ENCODE data around the gene NES. TPM values are rescaled to one million over a fixed set of nuclear protein-coding genes. Genes with fewer than 3 reads are reported as not detected.
A peak's percentile ranks its signal among the peaks of the same experiment; 100 is the strongest.

NES gene
- total RNA-seq, 2 experiments from 2014 or later = 0.02 TPM; not detected in 1

- Mint-ChIP-seq H3K4me1 (peaks cover 28% of the 10 kb centered on the region), H3K36me3 (ENCODE audit: low read depth) (no peaks in the 10 kb centered on the region), H3K27ac (no peak overlapping the region), H3K9me3 (ENCODE audit: low read depth) (no peaks in the 10 kb centered on the region), H3K27me3 (peaks cover 31% of the 10 kb centered on the region), H3K4me3 (no peak overlapping the region)
- no peak for DNase-seq
- intact Hi-C loops (cut with DNase I, micrococcal nuclease) = no loop called here
- no peak for ATAC-seq
- POLR2A ChIA-PET = interaction anchor here (1.8 kb wide), 1 partner anchor 44 kb away, joined by 3 read pairs; no protein-coding TSS in a partner anchor
- CTCF ChIA-PET = interaction anchor here (0.6 to 11.5 kb wide), 11 partner anchors 8 to 1249 kb away, joined by 3 to 220 read pairs (median 4); partner anchors contain the start of genes ISG20L2 and METTL25B
These were observed 5.1 kb upstream of the NES start for GRCh38 chr1:156682166-156682890.

GRCh38 chr1:156681196-156681960 lies 4.2 kb upstream of the NES start:
- Mint-ChIP-seq H3K27me3 (peaks cover 33% of the 10 kb centered on the region), H3K9me3 (ENCODE audit: low read depth) (no peaks in the 10 kb centered on the region), H3K27ac (no peak overlapping the region), H3K4me3 (no peak overlapping the region), H3K36me3 (ENCODE audit: low read depth) (no peaks in the 10 kb centered on the region), H3K4me1 (peaks cover 30% of the 10 kb centered on the region)
- DNase-seq = no peak
- ATAC-seq = no peak
- POLR2A ChIA-PET = interaction anchor here (1.8 kb wide), 1 partner anchor 45 kb away, joined by 3 read pairs; no protein-coding TSS in a partner anchor
- intact Hi-C loops (cut with DNase I, micrococcal nuclease) = no loop called here
- CTCF ChIA-PET = interaction anchor here (0.6 to 11.5 kb wide), 12 partner anchors 9 to 1249 kb away, joined by 3 to 220 read pairs (median 5); partner anchors contain the start of genes CRABP2, ISG20L2 and METTL25B

- peaks cover 37% of the 10 kb centered on the region for H3K27me3 Mint-ChIP-seq
- H3K4me3 Mint-ChIP-seq = no peak overlapping the region
- H3K4me1 Mint-ChIP-seq = peaks cover 30% of the 10 kb centered on the region
- intact Hi-C loops (cut with DNase I, micrococcal nuclease) = no loop called here
- no peak for DNase-seq
- H3K27ac Mint-ChIP-seq = no peak overlapping the region
- no peak for ATAC-seq
- POLR2A ChIA-PET = no interaction called here
- H3K36me3 Mint-ChIP-seq (ENCODE audit: low read depth) = no peaks in the 10 kb centered on the region
- no peaks in the 10 kb centered on the region for H3K9me3 Mint-ChIP-seq (ENCODE audit: low read depth)
- CTCF ChIA-PET = interaction anchor here (0.5 to 5.6 kb wide), 8 partner anchors 10 to 308 kb away, joined by 3 to 57 read pairs (median 6); partner anchors contain the start of gene CRABP2
These were observed 2.8 kb upstream of the NES start for GRCh38 chr1:156680056-156680455.

- no peaks in the 10 kb centered on the region for H3K9me3 Mint-ChIP-seq (ENCODE audit: low read depth)
- H3K27ac Mint-ChIP-seq = no peak overlapping the region
- no peaks in the 10 kb centered on the region for H3K36me3 Mint-ChIP-seq (ENCODE audit: low read depth)
- intact Hi-C loops (cut with DNase I, micrococcal nuclease) = loop anchor here (1.0 kb wide), 3 partner anchors 18 to 53 kb away; no protein-coding TSS in a partner anchor
- no peak overlapping the region for H3K4me3 Mint-ChIP-seq
- DNase-seq (peak; percentile 53), ATAC-seq (peak; percentile 44)
- peaks cover 43% of the 10 kb centered on the region for H3K27me3 Mint-ChIP-seq
- peaks cover 11% of the 10 kb centered on the region for H3K4me1 Mint-ChIP-seq
- ChIA-PET CTCF (interaction anchor here (0.7 to 5.6 kb wide), 11 partner anchors 12 to 212 kb away, joined by 3 to 57 read pairs (median 6); partner anchors contain the start of genes CRABP2 and NTRK1), POLR2A (no interaction called here)
These were observed 699 bp upstream of the NES start for GRCh38 chr1:156677616-156678596.

- POLR2A ChIA-PET = no interaction called here
- H3K36me3 Mint-ChIP-seq (ENCODE audit: low read depth) = no peaks in the 10 kb centered on the region
- intact Hi-C loops (cut with DNase I, micrococcal nuclease) = no loop called here
These were observed 940 bp downstream of the NES start for GRCh38 chr1:156676114-156676819.

GRCh38 chr1:156675210-156676113 lies 1.7 kb downstream of the NES start:
- no peak for ATAC-seq

More at GRCh38 chr1:156676114-156676819, 940 bp downstream of the NES start:
- Mint-ChIP-seq H3K4me3 (no peak overlapping the region), H3K9me3 (ENCODE audit: low read depth) (no peaks in the 10 kb centered on the region), H3K27me3 (peaks cover 42% of the 10 kb centered on the region), H3K27ac (no peak overlapping the region), H3K4me1 (peaks cover 11% of the 10 kb centered on the region)
- ATAC-seq (no peak), DNase-seq (no peak)
- CTCF ChIA-PET = interaction anchor here (0.8 to 5.6 kb wide), 8 partner anchors 14 to 52 kb away, joined by 3 to 57 read pairs (median 8); partner anchors contain the start of gene CRABP2

GRCh38 chr1:156673387-156674121 lies 3.7 kb downstream of the NES start:
- Mint-ChIP-seq H3K4me3 (no peak overlapping the region), H3K9me3 (ENCODE audit: low read depth) (no peaks in the 10 kb centered on the region), H3K36me3 (ENCODE audit: low read depth) (no peaks in the 10 kb centered on the region), H3K27ac (no peak overlapping the region), H3K4me1 (peaks cover 11% of the 10 kb centered on the region), H3K27me3 (peaks cover 33% of the 10 kb centered on the region)
- ChIA-PET CTCF (interaction anchor here (0.7 to 1.4 kb wide), 3 partner anchors 11 to 16 kb away, joined by 3 to 4 read pairs (median 3); no protein-coding TSS in a partner anchor), POLR2A (no interaction called here)
- intact Hi-C loops (cut with DNase I, micrococcal nuclease) = no loop called here
- no peak for DNase-seq
- no peak for ATAC-seq

More at GRCh38 chr1:156675210-156676113, 1.7 kb downstream of the NES start:
- Mint-ChIP-seq H3K27me3 (peaks cover 40% of the 10 kb centered on the region), H3K4me1 (peaks cover 11% of the 10 kb centered on the region), H3K36me3 (ENCODE audit: low read depth) (no peaks in the 10 kb centered on the region), H3K4me3 (no peak overlapping the region), H3K27ac (no peak overlapping the region), H3K9me3 (ENCODE audit: low read depth) (no peaks in the 10 kb centered on the region)
- intact Hi-C loops (cut with DNase I, micrococcal nuclease) = no loop called here
- POLR2A ChIA-PET = interaction anchor here (0.5 kb wide), 1 partner anchor 217 kb away, joined by 3 read pairs; no protein-coding TSS in a partner anchor
- no peak for DNase-seq
- CTCF ChIA-PET = interaction anchor here (0.5 to 5.6 kb wide), 8 partner anchors 10 to 327 kb away, joined by 3 to 57 read pairs (median 8); partner anchors contain the start of gene CRABP2

- ATAC-seq (no peak), DNase-seq (no peak)
- Mint-ChIP-seq H3K36me3 (ENCODE audit: low read depth) (no peaks in the 10 kb centered on the region), H3K27me3 (peaks cover 19% of the 10 kb centered on the region), H3K4me1 (no peaks in the 10 kb centered on the region), H3K4me3 (no peak overlapping the region), H3K9me3 (ENCODE audit: low read depth) (no peaks in the 10 kb centered on the region), H3K27ac (no peak overlapping the region)
- ChIA-PET POLR2A (no interaction called here), CTCF (interaction anchor here (0.6 to 1.8 kb wide), 4 partner anchors 11 to 565 kb away, joined by 3 to 7 read pairs (median 4); no protein-coding TSS in a partner anchor)
- intact Hi-C loops (cut with DNase I, micrococcal nuclease) = no loop called here
These were observed 5.4 kb downstream of the NES start for GRCh38 chr1:156671804-156672203.

GRCh38 chr1:156670791-156671190 lies 6.4 kb downstream of the NES start:
- POLR2A ChIA-PET = no interaction called here
- Mint-ChIP-seq H3K4me3 (no peak overlapping the region), H3K9me3 (ENCODE audit: low read depth) (no peaks in the 10 kb centered on the region), H3K4me1 (no peaks in the 10 kb centered on the region), H3K27me3 (peaks cover 19% of the 10 kb centered on the region), H3K36me3 (ENCODE audit: low read depth) (no peaks in the 10 kb centered on the region), H3K27ac (no peak overlapping the region)
- ATAC-seq (no peak), DNase-seq (no peak)
- intact Hi-C loops (cut with DNase I, micrococcal nuclease) = no loop called here
- CTCF ChIA-PET = interaction anchor here (1.1 to 1.8 kb wide), 3 partner anchors 10 to 55 kb away, joined by 4 to 7 read pairs (median 7); no protein-coding TSS in a partner anchor
